ENCODE measurements around the gene USHBP1. TPM values are rescaled to one million over a fixed set of nuclear protein-coding genes. Genes with fewer than 3 reads are reported as not detected.
"Not testable (repeated sequence)": the region's sequence is repeated elsewhere in the genome, so short reads cannot be mapped to it uniquely, and the experiment has no call there.

Gene USHBP1
- total and polyA plus RNA-seq, 2 donors from 2014 or later = 7.2 to 8.9 TPM

GRCh38 chr19:17279436-17279835 lies 14.9 kb upstream of the USHBP1 start:
- H3K4me3 ChIP-seq (ENCODE audit: low read length in 3 of 3) = no peak overlapping the region
- FAIRE-seq (no peak), DNase-seq (no peak)
- no peak overlapping the region for H3K27ac ChIP-seq (ENCODE audit: low read depth in 2 of 2, low read length in 2 of 2)
- H3K9ac ChIP-seq (ENCODE audit: low read length in 3 of 3) = no peak overlapping the region
- peaks cover 0 to 17% (median 3%) of the 10 kb centered on the region in 3 donors for H3K36me3 ChIP-seq (ENCODE audit: control insufficient read depth in 2 of 3, insufficient read depth in 3 of 3, low read length in 3 of 3)
- intact Hi-C loops (cut with DNase I) = no loop called here
- H3K27me3 ChIP-seq (ENCODE audit: control insufficient read depth, insufficient read depth, low read length) = peaks cover 2% of the 10 kb centered on the region
- TF ChIP-seq CTCF (IDR thresholded peaks at IDR 0.05; ENCODE audit: borderline replicate concordance, extremely low read depth, insufficient read depth) = no peak
- H3K9me3 ChIP-seq (ENCODE audit: control insufficient read depth in 2 of 3, insufficient read depth in 1 of 3, low read length in 3 of 3) = no peaks in the 10 kb centered on the region
- H3K4me1 ChIP-seq (ENCODE audit: control insufficient read depth in 2 of 3, insufficient read depth in 2 of 3, low read depth in 1 of 3, low read length in 3 of 3) = peaks cover 0 to 4% (median 0%) of the 10 kb centered on the region in 3 donors

GRCh38 chr19:17275441-17276175 lies 11.1 kb upstream of the USHBP1 start:
- no peaks in the 10 kb centered on the region for H3K4me1 ChIP-seq (ENCODE audit: control insufficient read depth in 2 of 3, insufficient read depth in 2 of 3, low read depth in 1 of 3, low read length in 3 of 3)
- H3K36me3 ChIP-seq (ENCODE audit: control insufficient read depth in 2 of 3, insufficient read depth in 3 of 3, low read length in 3 of 3) = peaks cover 2 to 33% (median 3%) of the 10 kb centered on the region in 3 donors
- intact Hi-C loops (cut with DNase I) = no loop called here
- H3K27me3 ChIP-seq (ENCODE audit: control insufficient read depth, insufficient read depth, low read length) = no peaks in the 10 kb centered on the region
- FAIRE-seq (no peak), DNase-seq (no peak)
- no peak overlapping the region for H3K27ac ChIP-seq (ENCODE audit: low read depth in 2 of 2, low read length in 2 of 2)
- H3K4me3 ChIP-seq (ENCODE audit: low read length in 3 of 3) = no peak overlapping the region
- H3K9me3 ChIP-seq (ENCODE audit: control insufficient read depth in 2 of 3, insufficient read depth in 1 of 3, low read length in 3 of 3) = no peaks in the 10 kb centered on the region
- no peak for TF ChIP-seq CTCF (IDR thresholded peaks at IDR 0.05; ENCODE audit: borderline replicate concordance, extremely low read depth, insufficient read depth)
- no peak overlapping the region for H3K9ac ChIP-seq (ENCODE audit: low read length in 3 of 3)

- H3K9ac ChIP-seq (ENCODE audit: low read length in 3 of 3); DNase-seq; H3K27ac ChIP-seq (ENCODE audit: low read depth in 2 of 2, low read length in 2 of 2); H3K27me3 ChIP-seq (ENCODE audit: control insufficient read depth, insufficient read depth, low read length); intact Hi-C loops (cut with DNase I); H3K4me3 ChIP-seq (ENCODE audit: low read length in 3 of 3); H3K9me3 ChIP-seq (ENCODE audit: control insufficient read depth in 2 of 3, insufficient read depth in 1 of 3, low read length in 3 of 3); FAIRE-seq; H3K4me1 ChIP-seq (ENCODE audit: control insufficient read depth in 2 of 3, insufficient read depth in 2 of 3, low read depth in 1 of 3, low read length in 3 of 3): not testable (repeated sequence)
- H3K36me3 ChIP-seq (ENCODE audit: control insufficient read depth in 2 of 3, insufficient read depth in 3 of 3, low read length in 3 of 3) = peaks cover 3 to 37% (median 4%) of the 10 kb centered on the region in 3 donors
Observed at GRCh38 chr19:17274892-17275291, 10.3 kb upstream of the USHBP1 start.

GRCh38 chr19:17268754-17269153 lies 4.2 kb upstream of the USHBP1 start:
- no peak overlapping the region for H3K9ac ChIP-seq (ENCODE audit: low read length in 3 of 3)
- H3K9me3 ChIP-seq (ENCODE audit: control insufficient read depth in 2 of 3, insufficient read depth in 1 of 3, low read length in 3 of 3) = no peaks in the 10 kb centered on the region
- no peak overlapping the region for H3K4me3 ChIP-seq (ENCODE audit: low read length in 3 of 3)
- peak in 1 of 5 donors; percentile 70 for DNase-seq
- intact Hi-C loops (cut with DNase I) = no loop called here
- H3K27ac ChIP-seq (ENCODE audit: low read depth in 2 of 2, low read length in 2 of 2) = no peak overlapping the region
- no peaks in the 10 kb centered on the region for H3K27me3 ChIP-seq (ENCODE audit: control insufficient read depth, insufficient read depth, low read length)
- peaks cover 0 to 15% (median 4%) of the 10 kb centered on the region in 3 donors for H3K36me3 ChIP-seq (ENCODE audit: control insufficient read depth in 2 of 3, insufficient read depth in 3 of 3, low read length in 3 of 3)
- no peak for TF ChIP-seq CTCF (IDR thresholded peaks at IDR 0.05; ENCODE audit: borderline replicate concordance, extremely low read depth, insufficient read depth)
- FAIRE-seq = no peak
- peaks cover 0 to 4% (median 3%) of the 10 kb centered on the region in 3 donors for H3K4me1 ChIP-seq (ENCODE audit: control insufficient read depth in 2 of 3, insufficient read depth in 2 of 3, low read depth in 1 of 3, low read length in 3 of 3)
